Caco-2 (cell line): ENCODE measurements around the gene NPBWR2. TPM values are rescaled to one million over a fixed set of nuclear protein-coding genes. Genes with fewer than 3 reads are reported as not detected.
A peak's percentile ranks its signal among the peaks of the same experiment; 100 is the strongest.

Experiments
- BruUV-seq: library from RNA; stranded (reverse); fragments of 400-500 nt; replicated peaks from 2 replicates; lab custom pipeline; 2021; lab: Mats Ljungman, UMichigan
- CTCF ChIA-PET: fragments of 300-600 bp; sonication (Branson Sonifier 250); formaldehyde crosslinking; loops from one replicate; lab custom pipeline; 2022; ENCODE audit warnings: antibody characterized with exemption; lab: Charles Lee
- POLR2A ChIA-PET: fragments of 300-600 bp; sonication (Branson Sonifier 250); formaldehyde crosslinking; loops from one replicate; lab custom pipeline; 2022; ENCODE audit warnings: antibody characterized with exemption; lab: Charles Lee
- DNase-seq, 2 experiments: peaks; one replicate each; pipeline versions ENCODE4 v3.0.0 to v3.0.0-alpha.2; 2020 to 2022
- H3K27me3 ChIP-seq: replicated peaks from 2 replicates; pipeline ENCODE4 v1.6.0; 2011; ENCODE audit warnings: low read length; ENCODE audit not compliant: control insufficient read depth, insufficient read depth
- H3K36me3 ChIP-seq: 2 replicates; pipeline ENCODE4 v1.5.1; 2011; ENCODE audit warnings: low read length; ENCODE audit not compliant: control insufficient read depth, insufficient read depth
- H3K4me1 ChIP-seq: fragments of 250-450 bp; sonication (Bioruptor Pico); 2 replicates; pipeline ENCODE4 v1.5.1; 2020; ENCODE audit warnings: mild to moderate bottlenecking
- H3K4me3 ChIP-seq: 2 replicates; pipeline ENCODE4 v1.5.1; 2011; ENCODE audit warnings: low read depth, mild to moderate bottlenecking, control low read depth, low read length
- H3K9me3 ChIP-seq: fragments of 250-450 bp; sonication (Bioruptor Pico); 2 replicates; pipeline ENCODE4 v1.5.1; 2020; ENCODE audit warnings: mild to moderate bottlenecking, moderate library complexity
- H3K27ac Mint-ChIP-seq: one replicate; pipeline ENCODE4 v1.8.0; 2022; ENCODE audit warnings: mixed read lengths; ENCODE audit not compliant: unreplicated experiment
- H3K27me3 Mint-ChIP-seq: one replicate; pipeline ENCODE4 v1.8.0; 2022; ENCODE audit warnings: mixed read lengths; ENCODE audit not compliant: insufficient read depth, unreplicated experiment
- H3K36me3 Mint-ChIP-seq: one replicate; pipeline ENCODE4 v1.8.0; 2022; ENCODE audit warnings: mild to moderate bottlenecking, mixed read lengths; ENCODE audit not compliant: insufficient read depth, unreplicated experiment
- H3K4me1 Mint-ChIP-seq: one replicate; pipeline ENCODE4 v1.8.0; 2022; ENCODE audit warnings: low read depth, mixed read lengths; ENCODE audit not compliant: unreplicated experiment
- H3K4me3 Mint-ChIP-seq: one replicate; pipeline ENCODE4 v1.8.0; 2022; ENCODE audit warnings: mild to moderate bottlenecking, moderate library complexity, mixed read lengths; ENCODE audit not compliant: unreplicated experiment
- H3K9me3 Mint-ChIP-seq: one replicate; pipeline ENCODE4 v1.8.0; 2022; ENCODE audit warnings: mixed read lengths; ENCODE audit not compliant: unreplicated experiment
- intact Hi-C: fragments of 100-400 bp; cut with micrococcal nuclease; formaldehyde crosslinking; loops from one replicate; pipeline ENCODE4 v1.10.0; 2022; ENCODE audit not compliant: unreplicated experiment
- total RNA-seq: library from RNA; stranded (reverse); gene quantifications from 2 replicates; pipeline ENCODE4 v1.2.3, GENCODE V29; 2022
- TF ChIP-seq, protein P1 (sequence below), 2 experiments: fragments of 200-600 bp in 1 of 2; IDR thresholded peaks; 1 replicate in 1 of 2; 2 replicates in 1 of 2; pipeline versions ENCODE4 v1.5.1 to v1.8.0; 2011 to 2022; ENCODE audit warnings: antibody characterized with exemption in 1 of 2, control low read depth in 1 of 2, inconsistent platforms in 1 of 2, low read depth in 1 of 2, low read length in 1 of 2, mild to moderate bottlenecking in 1 of 2, moderate library complexity in 1 of 2; ENCODE audit not compliant: insufficient read depth in 1 of 2, severe bottlenecking in 1 of 2, unreplicated experiment in 1 of 2

The NPBWR2 gene
- total RNA-seq, 1 experiment from 2014 or later, result not detected

DNA sequence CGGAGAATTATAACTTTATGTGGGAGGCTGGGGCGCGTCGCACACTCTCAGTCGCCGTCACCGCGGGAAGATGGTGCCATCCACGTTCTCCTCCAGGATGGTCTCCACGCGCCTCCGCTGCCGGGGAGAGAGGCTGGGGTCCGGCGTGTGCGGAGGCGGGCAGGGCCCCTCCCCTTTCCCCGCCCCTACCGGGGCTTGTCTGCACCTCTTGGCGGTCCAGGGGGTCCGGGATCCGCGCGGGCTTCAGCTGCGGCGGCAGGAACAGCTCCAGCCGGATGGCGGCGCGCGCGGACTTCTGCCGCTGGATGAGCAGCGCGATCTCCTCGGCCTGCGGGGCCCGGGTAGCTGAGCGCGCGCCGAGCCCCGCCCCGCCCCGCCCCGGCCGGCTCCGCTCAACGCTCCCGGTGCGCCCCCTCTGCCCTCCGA is 24.0 kb downstream of the NPBWR2 start:
- Histone ChIP-seq H3K4me3 (peak overlapping the region; percentile 63), H3K27me3 (peaks cover 4% of the 10 kb centered on the region), H3K36me3 (no peaks in the 10 kb centered on the region), H3K4me1 (peaks cover 31% of the 10 kb centered on the region), H3K9me3 (no peaks in the 10 kb centered on the region)
- no peaks in the 10 kb centered on the region for H3K9me3 Mint-ChIP-seq
- no TSS peak for BruUV-seq
- H3K4me3 Mint-ChIP-seq, result peak overlapping the region; percentile 85
- peak; percentile 88 to 94 for DNase-seq
- peaks cover 11% of the 10 kb centered on the region for H3K36me3 Mint-ChIP-seq
- H3K27ac Mint-ChIP-seq, result no peak overlapping the region
- ChIA-PET POLR2A (interaction anchor here (0.5 to 0.6 kb wide), 2 partner anchors 103 to 509 kb away, joined by 4 to 5 read pairs; partner anchors contain the start of genes HELZ2 and PRPF6), CTCF (interaction anchor here (0.6 to 3.8 kb wide), 24 partner anchors 10 to 587 kb away, joined by 3 to 49 read pairs (median 4); partner anchors contain the start of genes PCMTD2, PRPF6, SAMD10 and TCEA2)
- peaks cover 18% of the 10 kb centered on the region for H3K27me3 Mint-ChIP-seq
- H3K4me1 Mint-ChIP-seq, result peaks cover 24% of the 10 kb centered on the region
- intact Hi-C loops, result loop anchor here (1.0 kb wide), 1 partner anchor 37 kb away; no protein-coding TSS in a partner anchor
- TF ChIP-seq, protein P1, sequence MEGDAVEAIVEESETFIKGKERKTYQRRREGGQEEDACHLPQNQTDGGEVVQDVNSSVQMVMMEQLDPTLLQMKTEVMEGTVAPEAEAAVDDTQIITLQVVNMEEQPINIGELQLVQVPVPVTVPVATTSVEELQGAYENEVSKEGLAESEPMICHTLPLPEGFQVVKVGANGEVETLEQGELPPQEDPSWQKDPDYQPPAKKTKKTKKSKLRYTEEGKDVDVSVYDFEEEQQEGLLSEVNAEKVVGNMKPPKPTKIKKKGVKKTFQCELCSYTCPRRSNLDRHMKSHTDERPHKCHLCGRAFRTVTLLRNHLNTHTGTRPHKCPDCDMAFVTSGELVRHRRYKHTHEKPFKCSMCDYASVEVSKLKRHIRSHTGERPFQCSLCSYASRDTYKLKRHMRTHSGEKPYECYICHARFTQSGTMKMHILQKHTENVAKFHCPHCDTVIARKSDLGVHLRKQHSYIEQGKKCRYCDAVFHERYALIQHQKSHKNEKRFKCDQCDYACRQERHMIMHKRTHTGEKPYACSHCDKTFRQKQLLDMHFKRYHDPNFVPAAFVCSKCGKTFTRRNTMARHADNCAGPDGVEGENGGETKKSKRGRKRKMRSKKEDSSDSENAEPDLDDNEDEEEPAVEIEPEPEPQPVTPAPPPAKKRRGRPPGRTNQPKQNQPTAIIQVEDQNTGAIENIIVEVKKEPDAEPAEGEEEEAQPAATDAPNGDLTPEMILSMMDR (IDR thresholded peaks at IDR 0.05; ENCODE audit: insufficient read depth in 1 of 2, low read depth in 1 of 2, low read length in 1 of 2, severe bottlenecking in 1 of 2, unreplicated experiment in 1 of 2), result peak; percentile 88 to 92

DNA sequence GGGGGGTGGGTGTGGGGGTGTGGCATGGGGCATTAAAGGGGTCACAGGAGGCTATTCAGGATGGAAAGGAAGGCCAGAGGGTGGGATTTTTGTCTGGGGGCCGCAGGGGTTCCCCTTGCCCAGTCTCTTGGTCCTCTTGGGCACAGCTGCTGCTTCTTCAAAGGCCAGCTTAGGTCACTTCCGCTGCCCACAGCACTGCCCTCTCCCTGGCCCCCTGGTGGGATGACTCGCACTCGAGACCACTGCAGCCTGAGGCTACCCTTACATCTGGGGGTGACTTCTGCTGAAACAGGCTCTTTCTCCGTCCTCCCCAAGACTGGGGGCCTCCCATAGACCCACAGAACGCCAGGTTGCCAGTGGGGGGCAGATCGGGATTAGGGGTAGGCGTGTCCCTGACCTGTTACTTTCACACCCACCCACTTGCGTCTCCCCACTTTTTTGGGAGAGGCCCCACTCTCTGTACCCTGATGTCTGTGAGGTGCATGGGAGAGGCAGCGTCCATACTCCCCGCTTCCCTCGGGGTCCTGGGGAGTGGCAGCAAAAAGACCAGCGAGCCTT is 24.5 kb downstream of the NPBWR2 start:
- Mint-ChIP-seq H3K27me3 (peaks cover 15% of the 10 kb centered on the region), H3K9me3 (no peaks in the 10 kb centered on the region), H3K36me3 (peaks cover 6% of the 10 kb centered on the region), H3K4me3 (peak overlapping the region; percentile 85), H3K4me1 (peaks cover 24% of the 10 kb centered on the region), H3K27ac (no peak overlapping the region)
- Histone ChIP-seq H3K9me3 (no peaks in the 10 kb centered on the region), H3K36me3 (no peaks in the 10 kb centered on the region), H3K4me3 (peak overlapping the region; percentile 63), H3K4me1 (peaks cover 35% of the 10 kb centered on the region), H3K27me3 (peaks cover 4% of the 10 kb centered on the region)
- BruUV-seq, result no TSS peak
- POLR2A ChIA-PET, result interaction anchor here (0.5 to 0.6 kb wide), 2 partner anchors 102 to 509 kb away, joined by 4 to 5 read pairs; partner anchors contain the start of genes HELZ2 and PRPF6
- intact Hi-C loops, result loop anchor here (1.0 kb wide), 1 partner anchor 37 kb away; no protein-coding TSS in a partner anchor
- TF ChIP-seq, protein P1 (IDR thresholded peaks at IDR 0.05; ENCODE audit: insufficient read depth in 1 of 2, low read depth in 1 of 2, low read length in 1 of 2, severe bottlenecking in 1 of 2, unreplicated experiment in 1 of 2), result no peak
- CTCF ChIA-PET, result interaction anchor here (0.7 to 3.8 kb wide), 20 partner anchors 10 to 586 kb away, joined by 3 to 49 read pairs (median 5); partner anchors contain the start of genes PCMTD2, PRPF6, SAMD10 and TCEA2
- DNase-seq, result no peak

DNA sequence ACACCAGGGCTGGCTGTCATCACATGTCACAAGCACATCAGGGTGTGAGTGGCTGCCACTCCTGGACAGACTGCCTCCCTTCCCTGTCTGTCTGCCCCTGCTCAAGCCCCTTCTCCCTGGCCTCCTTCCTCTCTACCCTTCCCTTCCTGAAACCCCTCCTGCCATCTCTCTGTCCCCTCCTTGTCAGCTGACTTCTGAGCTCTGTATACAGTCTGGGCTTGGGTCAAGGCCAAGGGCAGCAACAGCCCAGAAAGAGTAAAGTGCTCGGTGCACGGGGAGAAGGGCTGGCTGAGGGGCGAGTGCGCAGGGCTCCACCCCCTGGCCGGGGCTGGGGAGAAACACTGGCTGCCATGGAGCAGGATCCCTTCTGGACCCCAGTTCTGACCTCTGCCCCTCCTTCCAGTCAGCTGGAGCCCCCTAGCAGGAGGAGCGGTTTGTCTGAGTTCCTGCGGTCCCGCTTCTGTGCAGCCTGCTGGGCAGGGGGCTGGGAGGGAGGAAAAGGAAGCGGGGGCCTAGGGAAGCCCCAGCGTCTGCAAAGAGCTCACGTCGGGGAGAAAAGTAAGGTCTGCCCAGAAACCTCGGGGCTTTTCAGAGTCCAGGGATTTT is 25.1 kb downstream of the NPBWR2 start:
- TF ChIP-seq, protein P1 (IDR thresholded peaks at IDR 0.05; ENCODE audit: insufficient read depth in 1 of 2, low read depth in 1 of 2, low read length in 1 of 2, severe bottlenecking in 1 of 2, unreplicated experiment in 1 of 2), result no peak
- intact Hi-C loops, result no loop called here
- ChIA-PET POLR2A (no interaction called here), CTCF (interaction anchor here (0.6 to 3.8 kb wide), 8 partner anchors 16 to 102 kb away, joined by 3 to 17 read pairs (median 8); partner anchors contain the start of genes PRPF6 and TCEA2)
- Mint-ChIP-seq H3K9me3 (no peaks in the 10 kb centered on the region), H3K4me3 (peak overlapping the region; percentile 65), H3K36me3 (peaks cover 6% of the 10 kb centered on the region), H3K27me3 (peaks cover 15% of the 10 kb centered on the region), H3K4me1 (peaks cover 24% of the 10 kb centered on the region), H3K27ac (no peak overlapping the region)
- H3K4me3 ChIP-seq, result no peak overlapping the region
- H3K36me3 ChIP-seq, result no peaks in the 10 kb centered on the region
- H3K4me1 ChIP-seq, result peaks cover 35% of the 10 kb centered on the region
- no peak for DNase-seq
- peaks cover 4% of the 10 kb centered on the region for H3K27me3 ChIP-seq
- no TSS peak for BruUV-seq
- H3K9me3 ChIP-seq, result no peaks in the 10 kb centered on the region
